ENCODE data around the gene BPIFA1.

GRCh38 chr20:33275215-33275614 lies 39.4 kb downstream of the BPIFA1 start:
- TF ChIP-seq POLR2A (IDR thresholded peaks at IDR 0.05): no peak
- TF ChIP-seq CTCF (IDR thresholded peaks at IDR 0.05): no peak
- TF ChIP-seq EP300 (IDR thresholded peaks at IDR 0.05): no peak

All from tibial nerve (tissue), 4 donors.